DOHH2 (cell line): ENCODE results near the gene KIAA1549.

Experiments
- EZH2phosphoT487 ChIP-seq: fragments of 200-600 bp; sonication (generic); IDR thresholded peaks from 2 replicates; pipeline ENCODE4 v1.6.1; 2017; ENCODE audit warnings: borderline replicate concordance, mild to moderate bottlenecking, antibody characterized with exemption, low read length, moderate library complexity, mixed read lengths
- TF ChIP-seq, protein P1 (sequence below): fragments of 200-600 bp; sonication (generic); IDR thresholded peaks from one replicate; pipeline ENCODE4 v1.5.1; 2014; ENCODE audit warnings: antibody characterized with exemption, mild to moderate bottlenecking, low read depth, low read length; ENCODE audit not compliant: poor library complexity, severe bottlenecking

DNA sequence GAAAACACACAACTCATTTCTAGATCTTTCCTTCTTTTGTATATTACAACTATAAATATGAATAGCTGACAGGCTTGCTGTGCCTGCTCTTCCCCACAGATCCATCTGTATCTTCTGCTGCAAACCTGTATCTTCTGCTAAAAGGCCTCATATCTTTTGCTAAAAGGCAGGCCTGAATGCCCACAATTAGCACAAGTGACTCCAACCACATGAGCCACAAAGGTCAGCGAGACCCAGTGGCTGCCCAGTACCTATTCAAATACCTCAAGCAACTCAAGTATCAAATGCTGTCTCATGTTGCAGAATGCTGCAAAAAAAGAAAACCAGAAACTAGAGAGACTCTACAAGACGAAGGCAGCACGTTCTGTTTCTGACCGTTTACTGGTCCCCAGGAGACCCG is 128.7 kb downstream of the KIAA1549 start:
- TF ChIP-seq, protein P1, sequence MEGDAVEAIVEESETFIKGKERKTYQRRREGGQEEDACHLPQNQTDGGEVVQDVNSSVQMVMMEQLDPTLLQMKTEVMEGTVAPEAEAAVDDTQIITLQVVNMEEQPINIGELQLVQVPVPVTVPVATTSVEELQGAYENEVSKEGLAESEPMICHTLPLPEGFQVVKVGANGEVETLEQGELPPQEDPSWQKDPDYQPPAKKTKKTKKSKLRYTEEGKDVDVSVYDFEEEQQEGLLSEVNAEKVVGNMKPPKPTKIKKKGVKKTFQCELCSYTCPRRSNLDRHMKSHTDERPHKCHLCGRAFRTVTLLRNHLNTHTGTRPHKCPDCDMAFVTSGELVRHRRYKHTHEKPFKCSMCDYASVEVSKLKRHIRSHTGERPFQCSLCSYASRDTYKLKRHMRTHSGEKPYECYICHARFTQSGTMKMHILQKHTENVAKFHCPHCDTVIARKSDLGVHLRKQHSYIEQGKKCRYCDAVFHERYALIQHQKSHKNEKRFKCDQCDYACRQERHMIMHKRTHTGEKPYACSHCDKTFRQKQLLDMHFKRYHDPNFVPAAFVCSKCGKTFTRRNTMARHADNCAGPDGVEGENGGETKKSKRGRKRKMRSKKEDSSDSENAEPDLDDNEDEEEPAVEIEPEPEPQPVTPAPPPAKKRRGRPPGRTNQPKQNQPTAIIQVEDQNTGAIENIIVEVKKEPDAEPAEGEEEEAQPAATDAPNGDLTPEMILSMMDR = no peak
- no peak for TF ChIP-seq EZH2phosphoT487
